ENCODE measurements around the gene MRPS5. TPM values are rescaled to one million over a fixed set of nuclear protein-coding genes. Genes with fewer than 3 reads are reported as not detected.
"Not testable (repeated sequence)": the region's sequence is repeated elsewhere in the genome, so short reads cannot be mapped to it uniquely, and the experiment has no call there.

Gene MRPS5
- 40.5 and 44.8 TPM in 2 replicates for total RNA-seq (2014; rRNA removed)
- polyA plus RNA-seq (2012), result 38.6 TPM

DNA sequence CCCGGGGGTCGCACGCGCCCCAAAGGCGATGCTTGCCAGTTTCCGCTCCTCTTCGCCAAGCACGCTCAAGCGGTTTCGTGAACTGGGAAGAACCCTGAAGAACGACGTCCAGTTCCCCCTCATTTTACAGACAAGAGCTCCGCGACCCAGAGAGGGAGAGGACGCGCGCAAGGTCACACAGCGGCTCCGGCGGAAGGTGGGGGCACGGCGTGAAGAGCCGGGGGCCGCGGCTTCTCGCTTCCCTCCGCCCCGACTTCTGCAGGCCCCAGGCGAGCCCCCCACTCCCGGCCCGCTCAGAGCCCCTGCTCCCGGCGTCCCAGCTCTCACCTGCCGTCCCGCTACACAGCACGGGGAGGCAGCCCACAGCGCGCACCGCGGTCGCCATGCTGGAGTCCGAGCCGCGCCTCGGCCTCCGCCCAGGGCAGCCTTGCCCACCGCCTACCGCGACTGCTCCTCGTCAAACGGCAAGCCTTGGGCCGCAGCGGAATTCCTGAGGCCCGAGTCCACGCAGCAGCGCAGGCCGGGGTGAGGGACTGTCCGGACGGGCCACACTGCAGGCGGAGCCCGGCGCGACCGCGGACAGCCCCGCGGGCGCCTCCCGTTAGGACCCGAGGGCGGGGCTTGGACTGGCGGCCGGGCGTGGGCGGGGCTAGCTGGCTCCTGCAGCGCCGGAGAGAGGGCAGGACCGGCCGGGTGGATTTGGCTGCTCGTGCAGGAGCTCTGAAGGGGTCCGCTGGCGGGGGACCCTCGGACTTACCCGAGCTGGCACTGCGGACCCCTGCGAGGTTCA is at the start of gene MRPS5:
MRPS5 (minus strand) TSS at position 402 of the 790 bp plus-strand sequence; CDS start at position 385, 17 bp downstream.
- DNase-seq (ENCODE audit: low read depth), result peak; percentile 54

DNA sequence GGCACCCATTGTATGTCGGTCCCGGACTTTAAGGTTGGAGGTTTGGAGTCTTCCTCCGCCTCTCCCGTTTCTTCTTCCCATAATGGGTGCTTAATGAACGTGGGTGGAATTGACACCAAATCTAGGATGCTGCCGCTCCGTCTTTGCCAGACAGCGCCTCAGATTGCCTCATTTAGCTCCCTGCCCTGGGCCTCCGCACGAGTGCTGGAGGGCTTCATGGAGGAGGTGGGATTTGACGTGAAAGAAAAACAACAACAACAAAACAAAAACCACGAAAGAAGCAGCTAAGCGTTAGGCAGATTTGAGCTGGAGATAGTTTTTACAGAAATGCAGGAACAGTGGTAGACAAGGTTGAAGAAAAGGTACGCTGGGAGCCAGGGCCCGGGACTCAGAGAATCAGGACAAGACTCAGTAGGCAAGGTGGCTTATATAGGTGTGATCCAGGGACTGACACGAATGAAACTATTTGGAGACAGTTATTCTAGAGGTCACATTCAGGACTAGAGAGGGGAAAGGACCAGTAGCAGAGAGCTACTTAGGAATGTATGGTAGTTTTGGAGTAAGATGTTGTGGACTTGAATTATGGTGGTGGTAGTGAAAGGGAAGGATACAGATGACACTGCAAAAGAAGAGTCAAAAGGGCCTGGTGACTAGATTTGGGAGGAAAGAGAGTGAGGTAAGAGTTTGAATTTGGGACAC is 44.6 kb upstream of the MRPS5 start:
- no peak for DNase-seq (ENCODE audit: low read depth)

DNA sequence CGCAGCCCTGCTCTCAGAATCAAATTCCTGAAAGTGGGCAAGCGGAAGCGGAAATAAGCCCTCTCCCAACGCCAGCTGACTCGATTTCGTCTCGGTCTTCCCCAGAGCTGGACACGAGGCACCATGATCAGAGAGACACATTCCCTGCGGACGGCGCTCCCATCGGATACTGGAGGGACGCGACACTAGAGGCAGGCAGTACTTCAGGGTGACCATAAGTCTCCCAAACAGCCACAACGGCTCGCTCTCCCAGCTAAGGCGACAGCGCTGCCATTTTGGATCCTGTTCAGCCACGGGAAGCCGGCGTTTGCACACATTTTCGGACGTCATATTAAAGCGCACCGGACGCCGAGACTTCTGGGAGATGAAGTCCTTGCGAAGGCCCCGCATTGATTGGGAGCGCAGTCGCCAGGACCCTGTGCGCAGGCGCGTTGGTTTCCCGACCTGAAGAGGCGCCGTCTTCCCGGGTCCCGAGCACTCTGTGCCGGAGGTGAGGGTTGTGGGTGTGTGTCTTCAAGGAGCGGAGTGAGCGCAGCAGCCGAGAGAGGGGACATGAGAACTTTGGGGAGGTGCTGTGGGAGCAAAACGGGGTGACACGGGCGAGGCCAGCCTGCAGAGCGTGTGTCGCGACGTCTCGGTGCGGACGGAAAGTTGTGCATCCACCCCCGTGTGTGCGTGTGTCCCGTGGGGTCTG is 43.9 kb upstream of the MRPS5 start, which contains the start of gene ZNF2:
ZNF2 (plus strand) TSS at position 439 of the 694 bp plus-strand sequence. CDS start 10,418 bp downstream, outside the sequence.
- peak; percentile 98 for DNase-seq (ENCODE audit: low read depth)

DNA sequence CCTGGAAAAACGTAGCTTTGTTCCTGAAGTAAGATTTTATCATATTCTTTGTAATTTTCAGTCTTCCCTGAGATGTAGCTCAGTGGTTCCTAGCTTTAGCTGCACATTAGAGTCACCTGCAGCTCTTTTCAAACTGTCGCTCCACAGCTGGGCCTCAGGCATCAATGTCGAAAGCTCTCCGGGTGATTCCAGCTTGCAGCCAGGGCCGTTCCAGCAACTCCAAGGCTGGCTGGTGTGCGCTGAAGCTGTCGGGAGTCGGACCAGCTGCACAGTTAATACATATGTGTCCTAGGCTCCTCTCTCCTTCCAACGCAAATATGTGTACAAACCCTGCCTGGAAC is 43.4 kb upstream of the MRPS5 start:
- DNase-seq (ENCODE audit: low read depth), result no peak

DNA sequence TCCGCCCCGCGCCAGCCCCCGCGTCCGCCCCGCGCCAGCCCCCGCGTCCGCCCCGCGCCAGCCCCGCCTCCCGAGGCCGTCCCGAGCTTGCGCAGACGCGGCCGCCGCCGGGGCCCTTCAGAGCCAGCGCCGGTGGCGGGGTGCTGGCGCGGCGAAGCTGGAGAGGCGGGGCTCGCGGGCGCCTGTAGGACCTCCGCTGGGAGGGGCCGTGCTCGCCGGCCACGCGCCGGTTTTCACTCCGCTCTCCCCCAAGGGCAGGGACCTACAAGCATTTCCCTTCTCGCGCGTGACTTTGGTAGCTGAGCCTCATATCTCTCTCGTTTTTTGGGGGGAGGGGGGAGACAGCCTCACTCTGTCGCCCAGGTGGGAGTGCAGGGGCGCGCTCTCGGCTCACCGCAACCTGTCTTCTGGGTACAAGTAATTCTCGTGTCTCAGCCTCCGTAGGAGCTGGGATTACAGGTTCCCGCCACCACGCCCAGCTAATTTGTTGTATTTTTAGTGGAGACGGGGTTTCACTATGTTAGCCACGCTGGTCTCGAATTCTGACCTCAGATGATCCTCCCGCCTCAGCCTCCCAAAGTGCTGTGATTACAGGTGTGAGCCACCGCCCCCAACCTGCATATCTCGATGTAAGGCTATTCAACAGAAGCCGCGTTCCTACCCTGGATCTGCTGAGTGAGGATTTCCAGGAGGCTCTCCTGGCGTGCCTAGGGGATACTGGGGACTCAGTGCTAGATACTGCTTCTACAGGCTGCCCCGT is 38.3 kb upstream of the MRPS5 start, which contains the start of gene ZNF514:
ZNF514 (minus strand) TSS at position 159 of the 760 bp plus-strand sequence. CDS start 6,595 bp downstream, outside the sequence.
- DNase-seq (ENCODE audit: low read depth), result peak; percentile 49

DNA sequence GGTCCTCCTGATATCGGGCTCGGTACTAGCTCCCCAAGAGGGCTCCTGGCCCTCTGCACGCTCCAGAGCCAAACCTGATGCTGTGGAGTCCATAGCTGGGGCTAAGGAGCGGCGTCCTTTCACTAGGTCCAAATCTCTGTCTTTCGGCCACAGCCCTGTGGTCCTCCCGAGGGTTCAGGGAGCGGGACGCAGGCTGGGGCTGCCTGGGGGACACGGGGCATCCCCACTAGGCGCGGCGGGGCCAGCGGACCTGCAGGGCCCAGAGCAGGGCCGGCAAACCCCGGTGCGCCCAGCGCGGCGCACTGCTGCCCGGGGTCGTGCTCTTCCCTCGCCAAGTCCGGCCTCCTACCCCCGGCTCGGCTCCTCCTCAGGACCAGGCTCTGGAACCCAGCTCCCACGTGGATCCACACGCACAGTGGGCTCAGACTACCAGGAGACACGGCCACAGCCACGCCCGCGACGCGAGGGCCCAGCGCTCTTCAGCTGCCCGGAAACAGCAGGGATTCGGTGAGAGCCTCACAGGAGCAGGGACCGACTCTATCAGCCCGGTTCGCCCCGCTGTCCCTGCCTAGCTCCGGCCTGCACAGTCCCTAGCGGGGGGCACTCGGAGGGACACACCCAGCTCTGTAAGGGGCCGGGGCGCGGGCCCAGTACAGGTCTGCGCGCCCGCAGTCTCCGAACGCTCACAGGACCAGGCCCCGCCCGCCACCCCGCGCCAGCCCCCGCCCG is 37.4 kb upstream of the MRPS5 start:
- peak; percentile 38 for DNase-seq (ENCODE audit: low read depth)

DNA sequence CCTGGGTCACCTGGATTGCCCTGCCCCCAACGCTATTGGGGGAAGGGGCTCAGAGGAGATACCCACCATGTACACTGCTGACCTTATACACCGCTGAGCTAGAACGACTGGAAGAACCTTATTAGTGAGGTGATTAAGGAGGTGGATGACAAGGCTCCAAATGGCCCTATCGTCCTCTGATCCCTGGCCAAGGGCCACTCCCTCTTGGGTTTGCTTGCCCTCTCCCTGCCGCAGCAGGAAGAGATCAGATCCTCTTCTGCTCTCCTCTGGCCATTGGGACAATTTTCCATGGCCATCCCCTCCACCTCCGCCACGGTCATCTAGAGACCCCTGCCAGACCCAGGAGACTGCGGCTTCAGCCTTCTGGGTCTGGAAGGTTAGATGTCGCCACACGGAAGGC is 36.8 kb upstream of the MRPS5 start:
- DNase-seq (ENCODE audit: low read depth), result no peak

DNA sequence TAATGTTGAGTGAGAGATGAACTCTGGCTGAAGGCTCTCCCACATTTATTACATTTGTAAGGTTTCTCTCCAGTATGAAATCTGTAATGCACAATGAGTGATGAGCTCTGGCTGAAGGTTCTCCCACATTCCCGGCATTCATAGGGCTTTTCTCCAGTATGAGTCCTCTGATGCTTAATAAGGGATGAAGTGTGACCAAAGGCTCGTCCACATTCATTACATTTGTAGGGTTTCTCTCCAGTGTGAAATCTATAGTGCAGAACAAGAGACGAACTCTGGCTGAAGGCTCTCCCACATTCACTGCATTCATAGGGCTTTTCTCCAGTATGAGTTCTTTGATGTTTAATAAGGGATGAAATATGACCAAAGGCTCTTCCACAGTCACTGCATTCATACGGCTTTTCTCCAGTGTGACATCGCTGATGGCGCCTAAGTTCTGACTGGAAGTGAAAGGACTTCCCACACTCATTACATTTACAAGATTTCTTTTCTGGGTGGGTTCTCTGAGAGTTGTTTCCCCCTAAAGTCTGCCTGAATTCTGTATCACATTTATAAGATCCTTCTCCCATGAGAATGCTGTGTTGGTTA is 27.9 kb upstream of the MRPS5 start:
- peak; percentile 9 for DNase-seq (ENCODE audit: low read depth)

DNA sequence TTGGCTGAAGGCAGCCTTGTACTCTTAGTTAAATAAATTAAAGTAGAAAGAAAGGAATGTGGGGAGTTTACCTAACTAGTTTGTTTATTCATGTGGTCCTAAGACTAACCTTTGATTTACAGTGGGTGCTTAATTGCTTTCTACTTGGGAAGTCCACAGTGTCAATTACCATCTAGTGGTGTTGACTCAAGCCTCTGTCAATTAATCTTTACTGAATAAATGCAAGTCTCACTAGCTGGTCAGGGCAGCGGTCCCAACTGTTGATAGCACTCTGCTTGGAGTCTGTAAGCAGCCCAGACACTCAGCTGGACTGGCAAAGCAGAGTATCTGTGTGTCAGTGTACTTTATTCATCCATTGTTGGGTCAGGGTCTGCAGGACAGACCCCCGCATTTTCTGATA is 22.2 kb upstream of the MRPS5 start:
- no peak for DNase-seq (ENCODE audit: low read depth)

DNA sequence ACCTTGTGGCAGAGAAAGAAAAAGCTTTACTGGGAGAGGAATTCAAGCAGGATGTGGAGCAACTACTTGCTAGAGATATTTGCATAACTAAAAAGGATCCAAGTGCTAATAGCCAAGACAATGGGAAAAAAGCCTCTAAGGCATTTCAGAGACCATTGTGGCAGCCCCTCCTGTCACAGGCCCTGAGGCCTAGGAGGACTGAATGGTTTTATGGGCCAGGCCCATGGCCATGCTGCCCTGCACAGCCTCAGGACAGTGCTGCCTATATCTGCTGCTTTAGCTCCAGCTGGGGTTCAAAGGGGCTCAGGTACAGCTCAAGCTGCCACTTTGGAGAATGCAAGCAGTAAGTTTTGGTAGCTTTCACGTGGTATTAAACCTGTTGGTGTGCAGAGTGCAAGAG is 17.1 kb upstream of the MRPS5 start:
- DNase-seq (ENCODE audit: low read depth), result no peak

DNA sequence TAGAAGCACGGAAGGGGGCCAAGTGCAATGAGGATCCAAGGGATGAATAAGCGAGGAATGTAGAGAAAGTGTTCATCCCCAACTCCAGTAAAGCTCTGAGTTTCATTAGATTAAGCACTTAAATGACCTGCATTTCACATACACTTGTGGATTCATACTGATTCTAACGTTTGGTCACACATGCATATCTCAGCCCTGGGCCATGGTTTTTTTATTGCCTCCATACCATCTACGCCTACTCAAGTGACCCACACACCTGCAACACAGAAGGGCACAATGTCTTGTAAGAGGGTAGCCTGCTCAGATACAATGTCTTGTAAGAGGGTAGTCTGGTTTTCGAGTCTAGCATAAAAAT is 566 bp upstream of the MRPS5 start:
- DNase-seq (ENCODE audit: low read depth), result no peak

DNA sequence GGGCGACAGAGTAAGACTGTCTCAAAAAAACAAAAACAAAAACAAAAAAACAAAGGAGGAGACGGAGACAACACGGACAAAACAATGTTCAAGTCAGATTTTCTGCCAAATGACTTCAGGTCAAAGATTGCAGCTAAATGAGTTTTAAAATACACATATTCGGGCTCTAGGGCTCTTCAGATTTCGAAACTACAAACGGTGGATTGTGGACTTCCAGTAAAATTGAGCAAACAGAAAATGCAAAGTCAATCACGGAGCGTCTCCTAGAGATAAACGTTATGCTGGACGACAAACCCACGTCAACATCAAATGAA is 558 bp downstream of the MRPS5 start:
- DNase-seq (ENCODE audit: low read depth), result no peak

DNA sequence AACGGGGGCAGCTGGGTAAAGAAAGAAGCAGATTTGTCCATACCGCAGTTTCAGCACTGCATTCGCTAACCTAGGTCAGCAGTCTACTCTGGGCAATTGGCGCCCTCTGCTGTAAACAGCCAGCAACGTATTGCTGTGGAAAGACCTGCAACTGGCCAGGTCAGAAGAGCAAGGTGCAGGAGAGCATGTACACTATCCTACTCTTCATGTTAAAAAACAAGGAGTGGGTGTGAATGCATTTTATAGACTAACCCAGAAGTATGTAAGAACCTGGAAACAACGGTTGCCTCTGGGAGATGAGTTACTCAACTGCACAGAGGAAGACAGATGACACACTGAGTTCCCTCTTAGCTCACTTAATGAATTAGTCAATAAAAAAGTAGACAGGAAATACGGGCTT is 6.2 kb downstream of the MRPS5 start:
- DNase-seq (ENCODE audit: low read depth), result peak; percentile 60

DNA sequence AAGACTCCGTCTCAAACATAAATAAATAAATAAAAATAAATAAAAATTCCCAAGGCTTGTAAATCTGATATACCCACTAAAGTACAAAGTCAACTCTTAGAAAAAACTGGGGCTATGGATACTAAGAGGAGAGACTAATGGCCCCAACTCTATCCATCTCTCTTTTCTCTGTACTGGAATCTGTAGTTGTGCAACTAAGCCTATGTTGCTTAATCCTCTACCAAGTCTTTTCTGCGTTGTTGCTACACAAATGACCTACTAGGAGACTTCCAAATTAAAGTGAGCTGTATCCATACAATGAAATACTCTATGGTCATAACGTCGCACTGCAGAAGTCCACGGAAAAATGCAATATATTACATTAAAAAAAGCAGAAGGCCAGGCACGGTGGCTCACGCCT is 8.1 kb downstream of the MRPS5 start:
- DNase-seq (ENCODE audit: low read depth), result no peak

DNA sequence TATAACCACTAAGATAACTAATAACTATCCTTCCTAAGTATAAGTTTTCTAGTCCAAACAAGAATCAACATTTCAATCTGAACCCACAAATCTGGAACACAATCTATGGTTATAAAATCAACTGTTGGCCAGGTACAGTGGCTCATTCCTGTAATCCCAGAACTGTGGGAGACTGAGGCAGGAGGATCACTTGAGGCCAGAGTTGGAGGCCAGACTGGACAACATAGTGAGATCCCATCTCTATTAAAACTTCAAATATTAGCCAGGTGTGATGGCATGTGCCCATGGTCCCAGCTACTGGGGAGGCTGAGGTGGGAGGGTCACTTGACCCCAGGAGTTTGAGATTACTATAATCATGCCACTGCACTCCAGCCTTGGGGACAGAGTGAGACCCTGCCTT is 11.2 kb downstream of the MRPS5 start:
- no peak for DNase-seq (ENCODE audit: low read depth)

DNA sequence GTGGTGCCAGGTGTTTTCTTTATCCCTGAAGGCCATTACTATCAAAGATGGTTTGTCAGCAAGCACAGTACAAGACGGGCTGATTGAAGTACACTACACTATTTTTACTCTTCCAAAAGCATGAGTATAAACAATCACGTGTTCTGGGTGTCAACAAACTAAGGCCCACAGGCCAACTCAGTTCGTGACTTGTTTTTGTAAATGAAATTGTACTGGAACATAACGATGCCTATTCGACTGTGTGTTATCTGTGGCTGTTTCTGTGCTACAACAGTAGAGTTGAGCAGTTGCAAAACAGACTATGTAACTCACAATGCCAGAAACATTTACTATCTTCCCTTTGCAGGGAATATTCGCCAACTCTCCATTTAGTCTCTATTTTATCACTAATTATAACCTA is 12.3 kb downstream of the MRPS5 start:
- DNase-seq (ENCODE audit: low read depth), result no peak

DNA sequence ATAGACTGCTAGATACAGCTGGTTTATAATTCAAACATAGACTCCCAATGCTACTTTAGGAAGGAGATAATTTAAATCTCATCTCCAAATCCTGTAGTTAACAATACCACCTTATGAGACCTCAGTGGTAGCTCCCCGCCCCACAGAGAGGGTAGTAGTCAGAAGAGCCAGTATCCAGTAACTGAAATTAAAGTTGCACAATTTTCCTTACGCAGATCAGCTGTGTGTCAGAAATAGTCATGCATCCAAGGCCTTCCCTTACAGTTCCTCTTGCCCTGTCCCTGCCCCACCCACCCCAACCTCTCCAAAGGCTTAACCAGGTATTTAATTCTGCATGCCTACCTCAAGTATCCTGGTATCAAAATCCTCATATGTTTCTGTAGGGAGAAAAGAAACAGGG is 15.5 kb downstream of the MRPS5 start:
- DNase-seq (ENCODE audit: low read depth), result no peak

DNA sequence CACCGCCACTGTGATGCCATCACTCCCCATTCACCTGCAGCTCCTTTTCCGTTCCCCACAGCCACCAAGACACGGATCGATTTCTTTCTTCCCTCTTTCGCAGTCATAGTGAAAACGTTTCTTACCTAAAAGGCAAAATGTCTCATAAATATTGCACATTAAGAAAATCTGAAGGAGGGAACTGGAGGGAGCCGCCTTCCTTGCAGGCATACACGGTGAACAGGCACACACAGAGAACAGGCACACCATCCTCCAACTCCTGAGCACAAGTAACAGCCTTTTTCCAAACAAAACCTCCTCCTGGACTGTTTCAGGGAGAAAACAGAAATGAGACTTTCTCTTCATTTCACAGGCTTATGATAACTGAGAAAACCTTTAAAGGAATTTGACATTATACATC is 17.0 kb downstream of the MRPS5 start:
- DNase-seq (ENCODE audit: low read depth), result no peak

DNA sequence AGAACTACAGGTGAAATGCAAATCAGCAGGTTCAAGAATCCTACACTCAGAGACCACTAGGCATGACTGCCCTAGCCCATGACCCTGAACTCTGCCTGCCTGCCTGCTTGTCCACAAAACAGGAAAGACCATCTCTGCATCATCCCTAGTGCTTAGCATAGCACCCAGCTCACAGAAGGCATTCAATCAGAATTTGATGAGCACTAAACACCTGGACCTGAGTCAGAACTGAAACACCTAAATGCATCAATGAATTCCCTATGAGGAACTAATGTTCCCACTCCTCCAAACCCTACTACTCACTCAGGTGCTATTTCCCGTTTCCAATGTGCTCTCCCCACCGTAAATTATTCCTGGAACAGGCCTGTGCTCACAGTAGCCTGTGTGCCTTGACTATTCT is 21.7 kb downstream of the MRPS5 start:
- no peak for DNase-seq (ENCODE audit: low read depth)

DNA sequence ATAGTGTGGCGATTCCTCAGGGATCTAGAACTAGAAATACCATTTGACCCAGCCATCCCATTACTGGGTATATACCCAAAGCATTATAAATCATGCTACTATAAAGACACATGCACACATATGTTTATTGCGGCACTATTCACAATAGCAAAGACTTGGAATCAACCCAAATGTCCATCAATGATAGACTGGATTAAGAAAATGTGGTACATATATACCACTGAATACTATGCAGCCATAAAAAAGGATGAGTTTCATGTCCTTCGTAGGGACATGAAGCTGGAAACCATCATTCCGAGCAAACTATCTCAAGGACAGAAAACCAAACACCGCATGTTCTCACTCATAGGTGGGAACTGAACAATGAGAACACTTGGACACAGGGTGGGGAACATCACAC is 23.3 kb downstream of the MRPS5 start:
- DNase-seq (ENCODE audit: low read depth), result not testable (repeated sequence)
